Mesendoderm (in vitro differentiated cells): Measurements from ENCODE around the gene TMEM229B.
A peak's percentile ranks its signal among the peaks of the same experiment; 100 is the strongest.

ENCODE experiments used
- DNase-seq: peaks from one replicate; pipeline ENCODE4 v3.0.0; 2013
- H2AK5ac ChIP-seq: 2 replicates; pipeline ENCODE4 v1.6.1; 2013; ENCODE audit warnings: low read length, inconsistent platforms
- H2BK120ac ChIP-seq: 2 replicates; pipeline ENCODE4 v1.6.1; 2013; ENCODE audit warnings: low read depth, mild to moderate bottlenecking, low read length, moderate library complexity, mixed read lengths
- H2BK15ac ChIP-seq: replicated peaks from 2 replicates; pipeline ENCODE4 v1.6.1; 2013; ENCODE audit warnings: low read depth, mild to moderate bottlenecking, moderate library complexity
- H2BK5ac ChIP-seq: 2 replicates; pipeline ENCODE4 v1.6.1; 2013; ENCODE audit warnings: low read length, inconsistent platforms
- H3K18ac ChIP-seq: 2 replicates; pipeline ENCODE4 v1.6.1; 2013; ENCODE audit warnings: mild to moderate bottlenecking, low read length, mixed read lengths
- H3K23ac ChIP-seq: one replicate; pipeline ENCODE4 v1.6.1; 2013; ENCODE audit warnings: low read length
- H3K27ac ChIP-seq: 2 replicates; pipeline ENCODE4 v1.5.1; 2013; ENCODE audit warnings: low read depth, mild to moderate bottlenecking, inconsistent platforms, low read length, moderate library complexity
- H3K27me3 ChIP-seq: 2 replicates; pipeline ENCODE4 v1.6.1; 2013; ENCODE audit warnings: low read length, control low read depth, mild to moderate bottlenecking, inconsistent platforms; ENCODE audit not compliant: insufficient read depth, poor library complexity
- H3K36me3 ChIP-seq: 2 replicates; pipeline ENCODE4 v1.6.1; 2013; ENCODE audit warnings: low read length, inconsistent platforms; ENCODE audit not compliant: control insufficient read depth, insufficient read depth
- H3K4ac ChIP-seq: one replicate; pipeline ENCODE4 v1.6.1; 2013; ENCODE audit warnings: low read depth, mild to moderate bottlenecking, low read length, moderate library complexity
- H3K4me1 ChIP-seq: 2 replicates; pipeline ENCODE4 v1.6.1; 2013; ENCODE audit warnings: low read depth, low read length, inconsistent platforms; ENCODE audit not compliant: control insufficient read depth
- H3K4me2 ChIP-seq: 2 replicates; pipeline ENCODE4 v1.6.1; 2013; ENCODE audit warnings: low read length
- H3K4me3 ChIP-seq: 2 replicates; pipeline ENCODE4 v1.5.1; 2013; ENCODE audit warnings: mild to moderate bottlenecking, low read length
- H3K56ac ChIP-seq: one replicate; pipeline ENCODE4 v1.6.1; 2013; ENCODE audit warnings: low read length
- H3K79me1 ChIP-seq: 2 replicates; pipeline ENCODE4 v1.6.1; 2013; ENCODE audit warnings: low read length, inconsistent platforms
- H3K79me2 ChIP-seq: 2 replicates; pipeline ENCODE4 v1.6.1; 2013; ENCODE audit warnings: mild to moderate bottlenecking, low read length; ENCODE audit not compliant: control insufficient read depth, insufficient read depth
- H3K9ac ChIP-seq: 2 replicates; pipeline ENCODE4 v1.6.1; 2013; ENCODE audit warnings: low read length, inconsistent platforms
- H4K5ac ChIP-seq: one replicate; pipeline ENCODE4 v1.6.1; 2013; ENCODE audit warnings: low read length
- H4K8ac ChIP-seq: one replicate; pipeline ENCODE4 v1.6.1; 2013; ENCODE audit warnings: low read depth, mild to moderate bottlenecking, control low read depth, low read length, moderate library complexity
- WGBS: extraction: QIAGEN DNeasy Blood & Tissue Kit; methylation state at CpG from one replicate; pipeline ENCODE4 v1.1.7; 2013; ENCODE audit warnings: low lambda C conversion rate, missing lambda C conversion rate; ENCODE audit not compliant: insufficient coverage; ENCODE audit errors: extremely low coverage; 5-methylcytosine and 5-hydroxymethylcytosine counted together

The TMEM229B gene

GRCh38 chr14:67519406-67519805 is 30.9 kb upstream of the TMEM229B start:
- Histone ChIP-seq H3K9ac (no peak overlapping the region), H3K36me3 (no peaks in the 10 kb centered on the region), H3K56ac (no peak overlapping the region), H3K79me2 (no peaks in the 10 kb centered on the region), H4K5ac (no peak overlapping the region), H3K27ac (no peak overlapping the region), H3K4ac (no peak overlapping the region), H2AK5ac (no peak overlapping the region), H2BK5ac (no peak overlapping the region), H3K23ac (no peak overlapping the region), H3K79me1 (no peaks in the 10 kb centered on the region), H3K4me3 (no peak overlapping the region), H2BK15ac (no peak overlapping the region), H3K27me3 (peaks cover 14% of the 10 kb centered on the region), H3K4me1 (no peaks in the 10 kb centered on the region), H3K18ac (no peak overlapping the region), H4K8ac (no peak overlapping the region), H2BK120ac (no peak overlapping the region), H3K4me2 (no peak overlapping the region)
- no CpG with 5 or more reads among the region's 5 CpGs for WGBS
- no peak for DNase-seq

- no peak overlapping the region for H3K9ac ChIP-seq
- no CpG with 5 or more reads among the region's 12 CpGs for WGBS
- H3K23ac ChIP-seq: no peak overlapping the region
- peaks cover 14% of the 10 kb centered on the region for H3K27me3 ChIP-seq
- H4K5ac ChIP-seq: no peak overlapping the region
- no peak overlapping the region for H3K27ac ChIP-seq
- no peak overlapping the region for H2AK5ac ChIP-seq
- H2BK120ac ChIP-seq: no peak overlapping the region
- no peak overlapping the region for H3K4ac ChIP-seq
- no peak overlapping the region for H2BK5ac ChIP-seq
- no peak overlapping the region for H3K4me3 ChIP-seq
- no peak overlapping the region for H3K56ac ChIP-seq
- no peaks in the 10 kb centered on the region for H3K79me1 ChIP-seq
- no peaks in the 10 kb centered on the region for H3K4me1 ChIP-seq
- no peak overlapping the region for H2BK15ac ChIP-seq
- DNase-seq: peak; percentile 51
- H3K79me2 ChIP-seq: no peaks in the 10 kb centered on the region
- H3K36me3 ChIP-seq: no peaks in the 10 kb centered on the region
- H4K8ac ChIP-seq: no peak overlapping the region
- no peak overlapping the region for H3K18ac ChIP-seq
- no peak overlapping the region for H3K4me2 ChIP-seq
These were observed 28.6 kb upstream of the TMEM229B start for GRCh38 chr14:67517083-67517482.

GRCh38 chr14:67516676-67517075 is 28.2 kb upstream of the TMEM229B start:
- H3K56ac ChIP-seq: no peak overlapping the region
- no peak overlapping the region for H4K8ac ChIP-seq
- H2BK120ac ChIP-seq: no peak overlapping the region
- no peak overlapping the region for H3K4me3 ChIP-seq
- no peak overlapping the region for H3K4ac ChIP-seq
- H3K23ac ChIP-seq: no peak overlapping the region
- H3K18ac ChIP-seq: no peak overlapping the region
- no peak overlapping the region for H3K27ac ChIP-seq
- no peaks in the 10 kb centered on the region for H3K4me1 ChIP-seq
- no peak overlapping the region for H2BK5ac ChIP-seq
- no peaks in the 10 kb centered on the region for H3K79me2 ChIP-seq
- H3K36me3 ChIP-seq: no peaks in the 10 kb centered on the region
- H3K27me3 ChIP-seq: peaks cover 14% of the 10 kb centered on the region
- no peak overlapping the region for H2BK15ac ChIP-seq
- no peak overlapping the region for H4K5ac ChIP-seq
- H3K79me1 ChIP-seq: no peaks in the 10 kb centered on the region
- no peak for DNase-seq
- H3K9ac ChIP-seq: no peak overlapping the region
- no peak overlapping the region for H2AK5ac ChIP-seq
- no peak overlapping the region for H3K4me2 ChIP-seq
- WGBS: no CpG with 5 or more reads among the region's 2 CpGs

GRCh38 chr14:67515386-67516079 is 27.0 kb upstream of the TMEM229B start:
- no peak overlapping the region for H2AK5ac ChIP-seq
- no peak overlapping the region for H3K9ac ChIP-seq
- no peak for DNase-seq
- no peaks in the 10 kb centered on the region for H3K79me2 ChIP-seq
- no peaks in the 10 kb centered on the region for H3K79me1 ChIP-seq
- no peak overlapping the region for H4K5ac ChIP-seq
- no peak overlapping the region for H4K8ac ChIP-seq
- H3K4me2 ChIP-seq: peak overlapping the region; percentile 31
- peaks cover 14% of the 10 kb centered on the region for H3K27me3 ChIP-seq
- H3K4me1 ChIP-seq: no peaks in the 10 kb centered on the region
- H3K18ac ChIP-seq: no peak overlapping the region
- H2BK15ac ChIP-seq: no peak overlapping the region
- H3K4ac ChIP-seq: no peak overlapping the region
- no peak overlapping the region for H3K27ac ChIP-seq
- no peak overlapping the region for H3K4me3 ChIP-seq
- WGBS: no CpG with 5 or more reads among the region's 45 CpGs
- no peak overlapping the region for H2BK5ac ChIP-seq
- H3K56ac ChIP-seq: no peak overlapping the region
- no peak overlapping the region for H3K23ac ChIP-seq
- no peaks in the 10 kb centered on the region for H3K36me3 ChIP-seq
- no peak overlapping the region for H2BK120ac ChIP-seq

- H2BK120ac ChIP-seq: no peak overlapping the region
- H2BK15ac ChIP-seq: no peak overlapping the region
- H3K36me3 ChIP-seq: no peaks in the 10 kb centered on the region
- no peak for DNase-seq
- H3K23ac ChIP-seq: no peak overlapping the region
- H3K27me3 ChIP-seq: peaks cover 14% of the 10 kb centered on the region
- peak overlapping the region; percentile 40 for H3K9ac ChIP-seq
- H4K5ac ChIP-seq: no peak overlapping the region
- H3K27ac ChIP-seq: no peak overlapping the region
- H3K4ac ChIP-seq: no peak overlapping the region
- H3K79me2 ChIP-seq: no peaks in the 10 kb centered on the region
- no peaks in the 10 kb centered on the region for H3K79me1 ChIP-seq
- H2BK5ac ChIP-seq: no peak overlapping the region
- WGBS: no CpG with 5 or more reads among the region's 75 CpGs
- H2AK5ac ChIP-seq: no peak overlapping the region
- H4K8ac ChIP-seq: no peak overlapping the region
- peak overlapping the region; percentile 24 for H3K4me3 ChIP-seq
- peak overlapping the region; percentile 42 for H3K56ac ChIP-seq
- H3K4me1 ChIP-seq: no peaks in the 10 kb centered on the region
- peak overlapping the region; percentile 44 for H3K4me2 ChIP-seq
- H3K18ac ChIP-seq: no peak overlapping the region
These were observed 26.3 kb upstream of the TMEM229B start for GRCh38 chr14:67514650-67515385.
